ENCODE measurements around the gene COX20. TPM values are rescaled to one million over a fixed set of nuclear protein-coding genes. Genes with fewer than 3 reads are reported as not detected.

Gene COX20
- total and polyA plus RNA-seq, 10 of the 15 experiments (the other 5 are each of a cell fraction or from before 2014, with no cell fraction given): 22.8 to 112 (median 52.7) TPM

DNA sequence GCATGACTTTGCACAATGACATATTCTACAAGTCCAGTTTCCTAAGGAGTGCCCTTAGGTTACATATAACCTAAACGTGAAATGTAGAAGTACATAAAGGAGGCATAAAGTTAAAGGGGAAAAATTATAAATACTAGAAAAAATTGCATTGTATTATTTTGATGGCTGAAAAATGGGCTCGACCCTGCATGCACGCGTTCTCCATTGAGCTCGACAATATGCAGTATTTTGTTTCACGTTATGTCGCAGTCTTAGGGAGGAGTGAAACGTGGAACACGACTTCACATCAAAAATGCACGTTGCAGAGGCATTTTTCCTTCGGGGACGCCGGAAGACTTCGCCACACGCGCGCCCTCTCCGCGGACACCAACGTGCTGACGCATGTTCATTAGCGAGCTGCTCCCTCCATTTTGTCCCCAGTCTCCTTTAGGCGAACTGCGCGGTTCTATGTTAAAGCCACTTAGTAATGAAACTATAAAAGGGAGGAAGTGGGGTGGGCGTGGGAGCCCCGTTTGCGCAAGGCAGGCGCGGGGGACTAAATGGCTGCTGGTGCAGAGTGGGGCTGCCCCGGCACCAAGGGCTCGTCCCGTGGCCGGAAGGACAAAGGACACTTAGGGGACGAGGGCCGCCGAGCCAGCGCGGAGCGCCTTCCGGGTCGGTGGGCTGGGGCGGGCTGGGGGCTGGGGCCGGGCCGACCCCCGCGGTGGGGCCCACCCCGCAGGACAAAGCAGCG is 749 bp upstream of the COX20 start (continued):
- peak; percentile 80; the same call in 1 of the 2 replicates for TF ChIP-seq RCOR1 (conservative IDR thresholded peaks at IDR 0.05; ENCODE audit: low read depth, low read length)
- TF ChIP-seq POU2F2 (IDR thresholded peaks at IDR 0.05; ENCODE audit: borderline replicate concordance, low read depth, low read length): no peak; the same call in 2 of the 3 replicates
- TF ChIP-seq CBX3 (IDR thresholded peaks at IDR 0.05; ENCODE audit: borderline replicate concordance, low read depth): no peak
- TF ChIP-seq, protein P1, sequence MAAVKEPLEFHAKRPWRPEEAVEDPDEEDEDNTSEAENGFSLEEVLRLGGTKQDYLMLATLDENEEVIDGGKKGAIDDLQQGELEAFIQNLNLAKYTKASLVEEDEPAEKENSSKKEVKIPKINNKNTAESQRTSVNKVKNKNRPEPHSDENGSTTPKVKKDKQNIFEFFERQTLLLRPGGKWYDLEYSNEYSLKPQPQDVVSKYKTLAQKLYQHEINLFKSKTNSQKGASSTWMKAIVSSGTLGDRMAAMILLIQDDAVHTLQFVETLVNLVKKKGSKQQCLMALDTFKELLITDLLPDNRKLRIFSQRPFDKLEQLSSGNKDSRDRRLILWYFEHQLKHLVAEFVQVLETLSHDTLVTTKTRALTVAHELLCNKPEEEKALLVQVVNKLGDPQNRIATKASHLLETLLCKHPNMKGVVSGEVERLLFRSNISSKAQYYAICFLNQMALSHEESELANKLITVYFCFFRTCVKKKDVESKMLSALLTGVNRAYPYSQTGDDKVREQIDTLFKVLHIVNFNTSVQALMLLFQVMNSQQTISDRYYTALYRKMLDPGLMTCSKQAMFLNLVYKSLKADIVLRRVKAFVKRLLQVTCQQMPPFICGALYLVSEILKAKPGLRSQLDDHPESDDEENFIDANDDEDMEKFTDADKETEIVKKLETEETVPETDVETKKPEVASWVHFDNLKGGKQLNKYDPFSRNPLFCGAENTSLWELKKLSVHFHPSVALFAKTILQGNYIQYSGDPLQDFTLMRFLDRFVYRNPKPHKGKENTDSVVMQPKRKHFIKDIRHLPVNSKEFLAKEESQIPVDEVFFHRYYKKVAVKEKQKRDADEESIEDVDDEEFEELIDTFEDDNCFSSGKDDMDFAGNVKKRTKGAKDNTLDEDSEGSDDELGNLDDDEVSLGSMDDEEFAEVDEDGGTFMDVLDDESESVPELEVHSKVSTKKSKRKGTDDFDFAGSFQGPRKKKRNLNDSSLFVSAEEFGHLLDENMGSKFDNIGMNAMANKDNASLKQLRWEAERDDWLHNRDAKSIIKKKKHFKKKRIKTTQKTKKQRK (IDR thresholded peaks at IDR 0.05; ENCODE audit: low read depth, low read length): no peak
- no peak for TF ChIP-seq CHD4 (IDR thresholded peaks at IDR 0.05)
- TF ChIP-seq, protein P2, sequence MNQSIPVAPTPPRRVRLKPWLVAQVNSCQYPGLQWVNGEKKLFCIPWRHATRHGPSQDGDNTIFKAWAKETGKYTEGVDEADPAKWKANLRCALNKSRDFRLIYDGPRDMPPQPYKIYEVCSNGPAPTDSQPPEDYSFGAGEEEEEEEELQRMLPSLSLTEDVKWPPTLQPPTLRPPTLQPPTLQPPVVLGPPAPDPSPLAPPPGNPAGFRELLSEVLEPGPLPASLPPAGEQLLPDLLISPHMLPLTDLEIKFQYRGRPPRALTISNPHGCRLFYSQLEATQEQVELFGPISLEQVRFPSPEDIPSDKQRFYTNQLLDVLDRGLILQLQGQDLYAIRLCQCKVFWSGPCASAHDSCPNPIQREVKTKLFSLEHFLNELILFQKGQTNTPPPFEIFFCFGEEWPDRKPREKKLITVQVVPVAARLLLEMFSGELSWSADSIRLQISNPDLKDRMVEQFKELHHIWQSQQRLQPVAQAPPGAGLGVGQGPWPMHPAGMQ (IDR thresholded peaks at IDR 0.05; ENCODE audit: borderline replicate concordance): no peak
- TF ChIP-seq SMARCA5 (IDR thresholded peaks at IDR 0.05): no peak
- peak; percentile 22; the same call in 1 of the 2 replicates for TF ChIP-seq DPF2 (IDR thresholded peaks at IDR 0.05)
- peak; percentile 54; the same call in 1 of the 2 replicates for TF ChIP-seq ZSCAN29 (IDR thresholded peaks at IDR 0.05)
- TF ChIP-seq NFIC (IDR thresholded peaks at IDR 0.05; ENCODE audit: low read depth, low read length): no peak; the same call in none of the 2 replicates
- no peak for TF ChIP-seq STAT1 (conservative IDR thresholded peaks at IDR 0.05)
- TF ChIP-seq RELA (IDR thresholded peaks at IDR 0.05; ENCODE audit: borderline replicate concordance, partially characterized antibody): no peak
- TF ChIP-seq SMC3 (IDR thresholded peaks at IDR 0.05; ENCODE audit: borderline replicate concordance, low read length): no peak
- TF ChIP-seq MEF2B (IDR thresholded peaks at IDR 0.05; ENCODE audit: partially characterized antibody, poor library complexity, severe bottlenecking): peak; percentile 49
- peak; percentile 69; the same call in 1 of the 2 replicates for TF ChIP-seq GATAD2B (conservative IDR thresholded peaks at IDR 0.05; ENCODE audit: low read depth)
- peak; percentile 38 for TF ChIP-seq SMAD1 (IDR thresholded peaks at IDR 0.05; ENCODE audit: low read depth, partially characterized antibody)
- TF ChIP-seq, protein P3, sequence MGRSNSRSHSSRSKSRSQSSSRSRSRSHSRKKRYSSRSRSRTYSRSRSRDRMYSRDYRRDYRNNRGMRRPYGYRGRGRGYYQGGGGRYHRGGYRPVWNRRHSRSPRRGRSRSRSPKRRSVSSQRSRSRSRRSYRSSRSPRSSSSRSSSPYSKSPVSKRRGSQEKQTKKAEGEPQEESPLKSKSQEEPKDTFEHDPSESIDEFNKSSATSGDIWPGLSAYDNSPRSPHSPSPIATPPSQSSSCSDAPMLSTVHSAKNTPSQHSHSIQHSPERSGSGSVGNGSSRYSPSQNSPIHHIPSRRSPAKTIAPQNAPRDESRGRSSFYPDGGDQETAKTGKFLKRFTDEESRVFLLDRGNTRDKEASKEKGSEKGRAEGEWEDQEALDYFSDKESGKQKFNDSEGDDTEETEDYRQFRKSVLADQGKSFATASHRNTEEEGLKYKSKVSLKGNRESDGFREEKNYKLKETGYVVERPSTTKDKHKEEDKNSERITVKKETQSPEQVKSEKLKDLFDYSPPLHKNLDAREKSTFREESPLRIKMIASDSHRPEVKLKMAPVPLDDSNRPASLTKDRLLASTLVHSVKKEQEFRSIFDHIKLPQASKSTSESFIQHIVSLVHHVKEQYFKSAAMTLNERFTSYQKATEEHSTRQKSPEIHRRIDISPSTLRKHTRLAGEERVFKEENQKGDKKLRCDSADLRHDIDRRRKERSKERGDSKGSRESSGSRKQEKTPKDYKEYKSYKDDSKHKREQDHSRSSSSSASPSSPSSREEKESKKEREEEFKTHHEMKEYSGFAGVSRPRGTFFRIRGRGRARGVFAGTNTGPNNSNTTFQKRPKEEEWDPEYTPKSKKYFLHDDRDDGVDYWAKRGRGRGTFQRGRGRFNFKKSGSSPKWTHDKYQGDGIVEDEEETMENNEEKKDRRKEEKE (IDR thresholded peaks at IDR 0.05): no peak
- TF ChIP-seq, protein P4, sequence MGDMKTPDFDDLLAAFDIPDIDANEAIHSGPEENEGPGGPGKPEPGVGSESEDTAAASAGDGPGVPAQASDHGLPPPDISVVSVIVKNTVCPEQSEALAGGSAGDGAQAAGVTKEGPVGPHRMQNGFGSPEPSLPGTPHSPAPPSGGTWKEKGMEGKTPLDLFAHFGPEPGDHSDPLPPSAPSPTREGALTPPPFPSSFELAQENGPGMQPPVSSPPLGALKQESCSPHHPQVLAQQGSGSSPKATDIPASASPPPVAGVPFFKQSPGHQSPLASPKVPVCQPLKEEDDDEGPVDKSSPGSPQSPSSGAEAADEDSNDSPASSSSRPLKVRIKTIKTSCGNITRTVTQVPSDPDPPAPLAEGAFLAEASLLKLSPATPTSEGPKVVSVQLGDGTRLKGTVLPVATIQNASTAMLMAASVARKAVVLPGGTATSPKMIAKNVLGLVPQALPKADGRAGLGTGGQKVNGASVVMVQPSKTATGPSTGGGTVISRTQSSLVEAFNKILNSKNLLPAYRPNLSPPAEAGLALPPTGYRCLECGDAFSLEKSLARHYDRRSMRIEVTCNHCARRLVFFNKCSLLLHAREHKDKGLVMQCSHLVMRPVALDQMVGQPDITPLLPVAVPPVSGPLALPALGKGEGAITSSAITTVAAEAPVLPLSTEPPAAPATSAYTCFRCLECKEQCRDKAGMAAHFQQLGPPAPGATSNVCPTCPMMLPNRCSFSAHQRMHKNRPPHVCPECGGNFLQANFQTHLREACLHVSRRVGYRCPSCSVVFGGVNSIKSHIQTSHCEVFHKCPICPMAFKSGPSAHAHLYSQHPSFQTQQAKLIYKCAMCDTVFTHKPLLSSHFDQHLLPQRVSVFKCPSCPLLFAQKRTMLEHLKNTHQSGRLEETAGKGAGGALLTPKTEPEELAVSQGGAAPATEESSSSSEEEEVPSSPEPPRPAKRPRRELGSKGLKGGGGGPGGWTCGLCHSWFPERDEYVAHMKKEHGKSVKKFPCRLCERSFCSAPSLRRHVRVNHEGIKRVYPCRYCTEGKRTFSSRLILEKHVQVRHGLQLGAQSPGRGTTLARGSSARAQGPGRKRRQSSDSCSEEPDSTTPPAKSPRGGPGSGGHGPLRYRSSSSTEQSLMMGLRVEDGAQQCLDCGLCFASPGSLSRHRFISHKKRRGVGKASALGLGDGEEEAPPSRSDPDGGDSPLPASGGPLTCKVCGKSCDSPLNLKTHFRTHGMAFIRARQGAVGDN (IDR thresholded peaks at IDR 0.05): peak; percentile 95
